ENCODE results near the gene KCNH8.
"Not testable (repeated sequence)": the region's sequence is repeated elsewhere in the genome, so short reads cannot be mapped to it uniquely, and the experiment has no call there.

Gene KCNH8

DNA sequence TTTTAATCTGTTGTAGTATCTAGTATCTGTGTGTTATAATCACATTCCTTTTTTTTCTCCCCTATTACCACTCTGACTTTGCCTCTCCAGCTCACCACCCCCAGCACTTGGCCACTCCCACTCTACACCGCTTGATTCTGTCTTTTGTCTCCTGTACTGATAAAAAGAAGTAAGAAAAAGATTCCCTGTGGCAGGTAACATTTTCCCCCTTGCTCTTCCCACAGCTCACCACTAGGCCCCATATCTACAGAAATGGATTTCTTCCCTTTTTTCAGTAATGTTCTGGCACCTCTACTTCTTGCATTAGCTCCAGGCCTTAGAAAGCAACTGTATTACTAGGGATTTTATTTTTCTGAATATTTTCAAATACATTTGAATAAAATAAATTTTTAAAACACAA is 25.6 kb downstream of the KCNH8 start:
- no peak for DNase-seq (ENCODE audit: low spot score)

DNA sequence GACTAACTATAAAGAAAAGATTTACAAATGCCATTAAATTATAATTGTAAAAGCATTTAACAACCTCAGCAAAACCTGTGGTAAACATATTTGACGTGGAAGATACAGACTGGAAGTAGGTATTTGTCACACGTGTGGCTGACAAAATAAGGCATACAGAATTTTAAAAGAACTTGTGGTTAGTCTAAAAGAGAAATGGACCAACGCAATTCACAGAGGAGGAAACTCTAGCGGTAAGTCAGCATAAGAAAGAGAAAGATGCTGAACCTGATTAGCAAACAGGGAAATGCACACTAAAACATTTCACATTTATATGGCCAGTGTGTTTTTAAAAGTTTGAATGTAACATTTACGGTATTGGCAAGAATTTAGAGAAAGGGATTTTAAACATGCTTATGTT is 35.3 kb downstream of the KCNH8 start:
- DNase-seq (ENCODE audit: low spot score) = no peak

DNA sequence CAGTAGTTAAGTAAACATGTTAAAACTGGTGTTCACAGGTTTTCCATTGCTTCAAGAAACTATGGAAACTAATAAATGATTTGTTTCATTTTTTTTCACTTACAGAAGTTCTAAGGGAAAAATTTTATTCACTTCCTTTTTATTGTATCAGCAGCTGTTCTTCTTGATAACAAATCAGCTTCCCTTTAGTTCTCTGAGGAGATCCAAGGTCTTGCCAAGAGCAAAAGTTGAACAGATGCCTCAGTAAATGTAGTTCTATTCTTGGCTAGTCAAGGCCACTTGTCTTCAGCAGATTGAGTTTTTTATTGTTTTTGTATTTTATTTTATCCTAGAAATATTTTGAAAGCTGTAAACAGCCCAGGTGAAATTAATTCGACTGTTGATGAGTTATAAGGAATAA is 41.8 kb downstream of the KCNH8 start:
- DNase-seq (ENCODE audit: low spot score) = no peak

DNA sequence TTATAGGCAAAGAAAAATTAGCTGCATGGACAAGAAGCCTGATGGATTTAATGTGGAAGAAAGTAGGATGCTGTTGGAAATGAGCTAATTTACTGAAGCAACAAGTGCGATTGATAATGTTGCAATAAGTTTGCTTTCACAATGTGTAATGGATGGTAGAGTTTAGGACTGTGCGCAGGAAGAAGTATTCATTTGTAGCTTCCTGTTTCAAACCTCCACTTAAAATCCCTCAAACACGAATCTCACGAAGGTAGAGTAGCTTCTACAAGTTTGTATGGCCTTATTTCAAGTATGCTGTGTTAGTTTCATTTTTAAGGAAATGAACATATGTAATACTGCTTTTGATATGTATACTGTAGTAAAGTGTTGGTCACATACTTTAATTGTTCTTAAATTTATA is 42.3 kb downstream of the KCNH8 start:
- no peak for DNase-seq (ENCODE audit: low spot score)

DNA sequence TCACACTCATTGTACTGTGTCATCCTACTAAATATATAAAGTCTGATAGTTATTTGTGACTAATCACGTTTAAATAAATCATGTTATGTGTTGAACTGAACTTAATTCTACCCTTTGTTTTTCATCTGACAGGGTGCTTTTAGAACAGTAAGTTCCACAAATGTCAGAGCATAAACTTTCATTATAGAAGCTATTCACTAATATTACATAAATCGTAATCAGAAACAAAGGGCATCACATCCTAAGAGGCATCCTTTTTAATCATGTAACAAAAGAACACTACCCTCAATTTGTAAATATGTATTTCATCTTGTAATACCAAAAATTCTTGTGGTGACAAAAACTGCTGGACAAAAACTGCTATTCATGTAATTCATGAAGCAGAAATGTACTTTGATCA is 50.8 kb downstream of the KCNH8 start:
- no peak for DNase-seq (ENCODE audit: low spot score)

DNA sequence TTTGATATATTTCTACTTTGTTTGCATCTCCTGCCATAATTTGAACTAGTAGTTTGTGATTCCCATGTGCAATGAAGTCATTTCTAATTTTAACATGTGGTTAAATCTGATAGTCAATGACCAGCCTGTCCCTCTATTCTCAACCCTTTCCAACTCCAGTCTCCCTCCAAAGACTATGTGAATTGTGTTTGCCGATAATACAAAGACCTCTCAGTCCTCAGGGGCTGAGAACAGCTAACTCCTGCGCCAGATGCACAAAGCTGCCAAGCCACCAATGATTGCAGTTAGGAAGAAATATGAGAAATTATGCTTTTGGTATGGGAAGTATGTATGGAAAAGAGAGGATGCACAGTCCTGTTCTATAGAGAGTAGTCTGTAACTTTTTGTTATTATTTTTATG is 54.0 kb downstream of the KCNH8 start:
- DNase-seq (ENCODE audit: low spot score) = no peak

DNA sequence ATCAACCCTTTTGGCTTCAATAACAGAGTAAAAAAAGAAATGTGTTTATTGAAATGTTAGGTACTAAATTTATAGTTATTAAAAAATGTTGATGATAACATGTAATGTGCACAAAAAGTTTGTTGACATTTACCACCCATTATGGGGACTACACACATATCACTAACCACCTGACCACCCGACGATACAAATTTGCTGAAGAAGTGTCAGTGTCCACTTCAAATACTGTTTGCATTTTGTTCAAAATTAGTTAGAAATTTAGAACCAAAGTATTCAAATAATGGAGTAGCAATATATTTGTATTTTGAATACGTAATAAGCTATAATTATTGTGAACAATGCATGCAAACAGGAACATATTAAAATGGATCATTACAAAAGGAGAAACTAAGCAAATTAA is 54.4 kb downstream of the KCNH8 start:
- no peak for DNase-seq (ENCODE audit: low spot score)

DNA sequence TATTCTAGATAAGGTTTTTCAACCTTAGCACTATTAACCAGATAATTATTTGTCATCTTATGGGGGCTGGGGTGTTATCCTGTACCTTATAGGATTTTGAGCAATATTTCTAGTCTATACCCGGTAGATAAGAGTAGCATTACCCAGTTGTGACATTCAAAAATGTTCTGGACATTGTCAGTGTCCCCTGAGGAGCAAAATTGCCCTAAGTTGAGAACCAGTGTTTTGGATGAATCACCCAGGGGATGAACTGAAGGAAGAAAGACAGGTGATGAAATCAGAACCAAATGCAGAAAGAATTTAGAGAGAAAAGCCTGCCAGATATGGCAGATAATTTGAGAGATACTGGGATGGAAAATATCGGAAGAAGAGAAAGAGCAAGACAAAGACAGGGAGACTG is 58.2 kb downstream of the KCNH8 start:
- DNase-seq (ENCODE audit: low spot score) = no peak

DNA sequence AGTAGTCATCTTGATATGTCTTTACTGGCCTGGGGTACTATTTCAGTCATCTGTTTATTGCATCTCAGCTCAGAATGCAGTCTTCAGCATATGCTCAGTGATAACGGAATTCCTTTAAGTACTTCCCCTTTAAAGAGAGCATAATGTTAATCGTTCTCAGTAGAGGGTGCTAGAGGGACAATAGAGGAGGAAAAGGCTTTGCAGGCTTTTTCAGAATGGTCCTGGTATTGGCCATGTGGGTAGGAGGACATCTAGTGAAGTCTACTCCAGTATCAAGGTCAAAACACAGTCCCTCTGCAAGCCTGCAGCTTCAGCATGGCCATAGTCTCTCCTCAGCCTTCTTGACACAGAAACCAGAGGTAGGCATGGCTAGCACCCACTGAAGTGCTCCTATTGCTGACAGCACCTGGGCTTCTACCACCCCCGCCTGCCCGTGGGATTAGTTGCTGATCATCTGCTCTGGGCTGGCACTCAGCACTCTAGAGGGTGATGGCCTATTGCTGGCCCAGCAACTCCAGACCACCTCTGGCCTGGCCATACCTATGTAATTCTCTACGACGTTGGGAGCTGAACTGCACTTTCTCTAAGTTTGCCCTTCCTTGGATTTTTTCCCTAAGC is 65.4 kb downstream of the KCNH8 start:
- no peak for DNase-seq (ENCODE audit: low spot score)

DNA sequence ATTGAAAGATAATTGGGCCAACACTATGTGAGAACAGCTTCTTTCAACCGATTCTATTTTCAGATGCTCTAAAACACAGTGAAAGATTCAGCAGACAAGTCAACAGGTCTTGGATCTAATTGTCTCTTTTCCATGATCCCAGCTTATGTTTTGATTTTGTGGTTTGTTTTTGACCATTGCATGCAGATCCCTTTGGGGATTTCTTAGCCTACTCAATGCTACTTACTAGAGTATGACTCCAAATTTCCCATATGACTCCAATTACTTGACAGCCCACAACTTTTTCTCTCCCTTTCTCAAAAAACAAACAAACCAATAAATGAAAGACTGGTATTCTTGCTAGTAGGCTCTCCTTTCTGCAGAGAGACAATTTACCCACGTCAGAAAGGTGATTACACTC is 67.1 kb downstream of the KCNH8 start:
- no peak for DNase-seq (ENCODE audit: low spot score)

DNA sequence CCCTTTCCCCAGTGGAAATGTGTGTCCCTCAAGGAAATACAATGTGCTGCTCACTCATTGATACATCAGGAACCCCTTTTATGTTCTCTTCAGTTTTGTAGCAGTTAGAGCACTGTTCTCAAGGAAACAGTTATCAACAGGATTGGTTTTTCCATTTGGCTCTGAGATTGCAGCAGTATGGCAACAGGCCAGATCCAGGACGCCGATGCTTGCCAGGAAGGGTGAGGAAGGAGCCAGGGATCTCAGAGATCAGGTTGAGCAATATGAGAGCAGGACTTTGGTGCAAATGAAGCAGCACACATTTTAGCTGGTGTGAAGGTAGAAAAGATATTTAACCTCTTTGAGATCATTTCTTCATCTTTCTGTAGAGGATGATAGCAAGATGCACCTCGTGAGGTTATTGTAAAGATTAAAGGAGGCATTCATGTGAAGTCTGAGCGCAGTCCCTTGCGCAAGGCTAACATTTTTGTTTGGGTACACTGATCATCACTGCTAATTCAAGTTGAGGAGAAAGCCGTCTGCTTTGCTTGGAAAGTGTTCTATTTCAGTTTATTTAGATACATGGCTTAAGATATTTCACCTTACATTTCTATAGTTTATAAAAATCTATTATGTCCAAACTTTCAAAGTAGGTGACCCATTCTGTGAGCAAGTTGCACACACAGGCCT is 68.5 kb downstream of the KCNH8 start:
- no peak for DNase-seq (ENCODE audit: low spot score)

DNA sequence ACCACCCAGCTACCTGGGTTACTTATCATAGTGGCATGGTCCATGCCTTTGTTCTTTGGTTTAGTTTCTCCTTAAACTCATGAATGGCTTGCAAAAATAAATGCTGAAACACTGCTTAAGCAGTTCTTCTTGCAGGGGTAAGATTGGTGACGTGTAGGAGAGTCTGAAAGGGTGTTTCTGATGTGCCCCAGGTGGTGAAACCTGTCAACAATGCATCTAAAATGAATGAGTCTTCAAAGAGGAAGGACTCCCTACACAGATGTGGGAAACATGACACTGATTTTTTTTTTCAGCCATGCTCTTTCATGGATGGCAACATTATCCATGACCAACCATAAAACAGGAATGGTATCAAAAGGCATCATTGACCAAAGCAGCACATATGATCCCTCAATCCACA is 72.0 kb downstream of the KCNH8 start:
- DNase-seq (ENCODE audit: low spot score) = no peak

DNA sequence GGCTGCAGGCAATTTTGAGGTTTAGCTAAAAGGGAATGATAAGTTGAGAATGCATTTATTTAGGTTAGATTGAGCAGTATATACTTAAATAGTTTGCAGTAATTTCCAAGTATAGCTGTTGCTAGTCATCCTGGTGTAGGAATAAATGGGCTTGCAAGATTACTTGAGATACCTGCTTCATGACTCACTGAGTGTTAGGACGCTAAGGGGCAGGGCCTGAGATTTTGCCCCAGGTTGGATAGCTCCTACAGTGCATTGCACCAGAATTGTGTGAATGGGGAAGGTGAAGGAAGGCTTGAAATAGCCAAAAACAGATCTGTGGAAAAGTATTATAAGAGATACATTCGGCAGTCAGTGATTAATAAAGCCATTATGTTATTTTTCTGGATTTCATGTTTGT is 72.8 kb downstream of the KCNH8 start:
- no peak for DNase-seq (ENCODE audit: low spot score)

DNA sequence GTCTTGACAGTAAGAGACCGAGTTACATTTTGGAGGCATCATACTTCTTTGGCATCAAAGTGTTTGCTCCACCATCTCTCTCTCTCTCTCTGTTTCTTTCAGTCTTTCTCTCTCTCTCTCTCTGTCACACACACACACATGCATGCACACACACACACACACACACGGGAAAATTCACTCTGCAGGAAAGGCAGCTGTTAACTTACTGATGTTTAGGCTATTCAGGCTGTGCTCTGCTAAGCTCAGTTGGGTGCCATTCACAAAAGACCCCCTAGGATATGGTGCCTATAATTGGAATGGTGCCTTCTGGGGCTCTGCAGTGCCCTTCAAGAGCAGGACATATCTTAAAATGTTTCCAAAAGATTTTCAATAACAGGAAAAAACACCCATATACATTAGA is 78.2 kb downstream of the KCNH8 start:
- no peak for DNase-seq (ENCODE audit: low spot score)

DNA sequence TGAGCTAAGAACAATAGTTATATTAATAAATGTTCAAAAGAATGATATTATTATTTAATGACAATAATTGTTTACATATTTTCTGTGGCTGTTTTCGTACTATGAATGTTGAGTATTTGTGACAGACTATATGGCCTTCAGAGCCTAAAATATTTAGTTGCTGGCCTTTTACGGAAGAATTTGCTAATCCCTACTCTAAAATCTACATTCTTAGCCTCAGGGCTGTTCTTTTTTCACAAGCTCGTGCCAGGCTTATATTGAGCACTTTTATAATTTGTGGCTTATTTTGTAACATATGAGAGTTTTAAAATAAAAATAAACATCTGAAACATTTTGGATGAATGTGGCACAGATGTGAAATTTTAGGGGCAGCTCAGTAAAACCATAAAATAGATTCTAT is 79.9 kb downstream of the KCNH8 start:
- no peak for DNase-seq (ENCODE audit: low spot score)

DNA sequence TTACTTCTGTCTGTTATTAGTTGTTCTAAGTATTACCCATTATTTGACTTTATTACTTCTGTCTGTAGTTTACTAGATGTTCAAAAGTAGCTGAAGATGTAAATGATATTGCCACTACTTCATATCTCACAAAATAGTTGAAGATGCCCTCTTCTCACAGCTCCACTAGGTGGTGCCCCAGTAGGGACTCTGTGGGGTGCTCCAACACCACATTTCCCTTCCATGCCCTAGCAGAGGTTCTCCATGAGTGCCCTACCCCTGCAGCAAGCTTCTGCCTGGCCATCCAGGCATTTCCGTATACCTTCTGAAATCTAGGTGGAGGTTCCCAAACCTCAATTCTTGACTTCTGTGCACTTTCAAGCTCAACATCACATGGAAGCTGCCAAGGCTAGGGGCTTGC is 80.8 kb downstream of the KCNH8 start:
- no peak for DNase-seq (ENCODE audit: low spot score)

DNA sequence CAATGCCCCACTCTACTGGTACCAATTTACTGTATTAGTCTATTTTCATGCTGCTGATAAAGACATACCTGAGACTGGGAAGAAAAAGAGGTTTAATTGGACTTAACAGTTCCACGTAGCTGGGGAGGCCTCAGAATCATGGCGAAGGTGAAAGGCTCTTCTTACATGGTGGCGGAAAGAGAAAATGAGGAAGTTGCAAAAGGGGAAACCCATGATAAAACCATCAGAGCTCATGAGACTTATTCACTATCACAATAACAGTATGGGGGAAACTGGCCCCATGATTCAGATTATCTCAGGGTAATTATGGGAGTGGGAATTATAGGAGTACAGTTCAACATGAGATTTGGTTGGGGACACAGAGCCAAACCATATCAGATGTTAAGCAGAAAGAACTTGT is 81.6 kb downstream of the KCNH8 start:
- not testable (repeated sequence) for DNase-seq (ENCODE audit: low spot score)

DNA sequence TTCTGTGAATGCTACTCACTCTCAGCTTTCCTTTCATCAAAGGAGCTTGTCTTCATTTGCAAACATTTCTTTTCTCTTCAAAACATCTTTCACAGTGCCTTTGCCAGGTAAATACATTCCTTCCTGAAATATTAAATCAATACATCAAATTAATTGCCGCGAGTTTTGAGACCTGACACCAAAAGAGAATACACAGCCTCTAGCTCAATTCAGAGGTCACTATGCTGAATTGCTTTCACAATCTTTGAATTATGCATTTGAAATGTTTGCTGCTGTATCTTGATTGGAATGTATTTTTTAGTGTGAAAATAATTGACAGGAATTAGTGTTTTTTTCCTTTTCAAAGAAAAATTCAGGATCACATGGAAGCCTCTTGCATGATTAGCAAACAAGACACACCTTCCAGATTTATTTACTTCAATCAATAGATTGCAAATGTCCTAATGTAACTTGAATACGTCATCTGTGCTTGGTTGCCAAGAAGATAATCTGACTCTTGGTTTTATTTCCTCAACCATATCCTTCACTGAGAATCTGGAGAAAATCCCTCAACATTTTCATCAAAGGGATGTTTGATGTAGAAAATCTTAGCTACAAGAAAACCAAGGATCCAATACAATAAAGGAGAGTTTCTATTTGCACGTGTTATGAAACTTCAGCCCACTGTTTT is 83.6 kb downstream of the KCNH8 start:
- no peak for DNase-seq (ENCODE audit: low spot score)

DNA sequence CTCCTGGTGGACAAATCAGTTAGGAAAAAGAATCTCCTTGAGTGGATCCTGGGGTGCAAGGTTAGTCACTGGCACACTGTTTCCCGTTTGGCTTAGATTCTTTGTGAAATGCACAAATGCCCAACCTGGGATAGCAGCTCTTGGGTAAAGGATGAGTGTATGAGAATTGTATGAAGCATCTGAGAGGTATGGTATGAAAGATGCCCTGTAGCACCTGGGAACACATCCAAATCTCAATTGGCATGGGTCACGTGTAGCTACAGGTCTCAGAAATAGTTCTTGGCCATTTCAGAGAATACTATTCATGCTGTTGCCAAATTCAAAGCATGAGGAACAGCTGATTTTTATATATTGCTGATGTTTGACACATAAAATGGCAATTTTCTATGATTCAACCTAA is 84.3 kb downstream of the KCNH8 start:
- DNase-seq (ENCODE audit: low spot score) = no peak

DNA sequence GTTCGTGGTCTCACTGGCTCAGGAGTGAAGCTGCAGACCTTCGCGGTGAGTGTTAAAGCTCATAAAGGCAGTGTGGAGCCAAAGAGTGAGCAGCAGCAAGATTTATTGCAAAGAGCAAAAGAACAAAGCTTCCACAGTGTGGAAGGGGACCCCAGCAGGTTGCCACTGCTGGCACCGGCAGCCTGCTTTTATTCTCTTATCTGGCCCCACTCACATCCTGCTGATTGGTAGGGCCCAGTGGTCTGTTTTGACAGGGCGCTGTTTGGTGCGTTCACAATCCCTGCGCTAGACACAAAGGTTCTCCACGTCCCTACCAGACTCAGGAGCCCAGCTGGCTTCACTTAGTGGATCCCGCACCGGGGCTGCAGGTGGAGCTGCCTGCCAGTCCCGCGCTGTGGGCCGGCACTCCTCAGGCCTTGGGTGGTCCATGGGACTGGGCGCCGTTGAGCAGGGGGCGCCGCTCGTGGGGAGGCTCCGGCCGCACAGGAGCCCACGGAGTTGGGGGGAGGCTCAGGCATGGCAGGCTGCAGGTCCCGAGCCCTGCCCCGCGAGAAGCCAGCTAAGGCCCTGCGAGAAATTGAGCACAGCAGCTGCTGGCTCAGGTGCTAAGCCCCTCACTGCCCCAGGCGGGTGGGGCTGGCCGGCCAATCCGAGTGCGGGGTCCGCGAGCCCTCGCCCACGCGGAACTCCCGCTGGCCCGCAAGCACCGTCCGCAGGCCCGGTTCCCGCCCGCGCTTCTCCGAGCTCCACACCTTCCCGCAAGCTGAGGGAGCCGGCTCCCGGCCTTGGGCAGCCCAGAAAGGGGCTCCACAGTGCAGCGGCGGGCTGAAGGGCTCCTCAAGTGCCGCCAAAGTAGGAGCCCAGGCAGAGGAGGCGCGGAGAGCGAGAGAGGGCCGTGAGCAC is 85.8 kb downstream of the KCNH8 start:
- not testable (repeated sequence) for DNase-seq (ENCODE audit: low spot score)

DNA sequence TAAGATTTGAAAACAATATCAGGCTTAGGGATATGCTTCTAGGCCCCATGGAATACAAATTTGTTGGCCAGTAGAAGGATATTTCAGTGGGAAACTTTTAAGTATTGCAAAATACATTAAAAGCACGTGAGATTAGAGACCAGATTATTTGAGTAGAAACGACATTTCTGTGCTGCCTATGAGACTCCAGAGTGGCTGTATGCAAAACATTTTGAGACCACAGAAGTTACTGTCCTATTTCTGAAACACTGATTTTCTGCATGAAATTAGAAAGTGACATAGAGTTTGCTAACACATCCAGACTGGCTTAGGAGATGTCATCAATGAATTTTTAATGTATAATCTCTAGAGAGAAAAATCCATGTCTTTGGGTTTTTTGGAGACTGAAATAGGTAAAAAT is 99.8 kb downstream of the KCNH8 start:
- no peak for DNase-seq (ENCODE audit: low spot score)

DNA sequence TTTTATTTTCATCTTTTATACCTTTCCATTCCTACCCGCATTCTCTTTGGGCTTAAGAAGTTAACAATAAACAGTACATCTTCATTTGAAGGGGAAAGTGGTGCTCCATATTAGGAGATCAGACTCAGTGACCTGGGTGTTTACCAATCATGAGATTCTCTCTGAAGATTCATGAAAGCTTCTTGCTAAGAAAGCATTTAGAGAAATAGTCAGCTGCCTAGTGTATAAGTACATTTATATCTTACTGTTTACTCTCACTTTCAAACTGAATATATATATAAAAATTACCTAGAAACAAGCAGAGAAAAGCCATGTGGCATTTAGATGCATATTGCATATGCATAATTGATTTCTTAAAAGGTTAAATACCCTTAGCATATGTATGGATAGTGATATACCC is 100.5 kb downstream of the KCNH8 start:
- DNase-seq (ENCODE audit: low spot score) = no peak
